ENCODE data around the gene ZSCAN20.

DNA sequence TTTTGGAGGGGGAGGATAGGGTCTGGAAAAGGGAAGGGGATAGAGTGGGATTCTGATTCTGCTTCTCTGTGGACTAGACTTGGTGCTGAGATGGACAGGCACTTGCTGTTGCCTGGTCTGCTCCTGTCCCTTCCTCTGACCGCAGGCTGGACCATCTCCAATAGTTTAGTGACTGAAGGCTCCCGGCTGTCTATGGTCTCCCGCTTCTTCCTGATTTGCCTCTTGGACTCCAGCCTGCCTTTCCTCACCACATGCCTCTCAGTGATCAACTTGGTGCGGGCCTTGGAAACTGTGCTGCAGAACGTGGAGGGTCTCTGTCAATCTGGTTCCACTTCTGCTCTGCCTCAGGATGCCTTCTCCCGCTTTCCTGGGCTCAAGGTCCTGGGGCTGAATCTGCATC is 6.3 kb upstream of the ZSCAN20 start:
- no peak for TF ChIP-seq ESRRG (CRISPR knock-in tag; IDR thresholded peaks at IDR 0.05)
- no peak for TF ChIP-seq BACH2 (CRISPR knock-in tag; IDR thresholded peaks at IDR 0.05; ENCODE audit: borderline replicate concordance)
- TF ChIP-seq ZFP30 (CRISPR knock-in tag; IDR thresholded peaks at IDR 0.05) = no peak
- no peak for TF ChIP-seq PATZ1 (CRISPR knock-in tag; IDR thresholded peaks at IDR 0.05; ENCODE audit: borderline replicate concordance)
- TF ChIP-seq ZNF8 (CRISPR knock-in tag; IDR thresholded peaks at IDR 0.05) = no peak
- TF ChIP-seq CSDC2 (CRISPR knock-in tag; IDR thresholded peaks at IDR 0.05) = no peak
- TF ChIP-seq, protein P1, sequence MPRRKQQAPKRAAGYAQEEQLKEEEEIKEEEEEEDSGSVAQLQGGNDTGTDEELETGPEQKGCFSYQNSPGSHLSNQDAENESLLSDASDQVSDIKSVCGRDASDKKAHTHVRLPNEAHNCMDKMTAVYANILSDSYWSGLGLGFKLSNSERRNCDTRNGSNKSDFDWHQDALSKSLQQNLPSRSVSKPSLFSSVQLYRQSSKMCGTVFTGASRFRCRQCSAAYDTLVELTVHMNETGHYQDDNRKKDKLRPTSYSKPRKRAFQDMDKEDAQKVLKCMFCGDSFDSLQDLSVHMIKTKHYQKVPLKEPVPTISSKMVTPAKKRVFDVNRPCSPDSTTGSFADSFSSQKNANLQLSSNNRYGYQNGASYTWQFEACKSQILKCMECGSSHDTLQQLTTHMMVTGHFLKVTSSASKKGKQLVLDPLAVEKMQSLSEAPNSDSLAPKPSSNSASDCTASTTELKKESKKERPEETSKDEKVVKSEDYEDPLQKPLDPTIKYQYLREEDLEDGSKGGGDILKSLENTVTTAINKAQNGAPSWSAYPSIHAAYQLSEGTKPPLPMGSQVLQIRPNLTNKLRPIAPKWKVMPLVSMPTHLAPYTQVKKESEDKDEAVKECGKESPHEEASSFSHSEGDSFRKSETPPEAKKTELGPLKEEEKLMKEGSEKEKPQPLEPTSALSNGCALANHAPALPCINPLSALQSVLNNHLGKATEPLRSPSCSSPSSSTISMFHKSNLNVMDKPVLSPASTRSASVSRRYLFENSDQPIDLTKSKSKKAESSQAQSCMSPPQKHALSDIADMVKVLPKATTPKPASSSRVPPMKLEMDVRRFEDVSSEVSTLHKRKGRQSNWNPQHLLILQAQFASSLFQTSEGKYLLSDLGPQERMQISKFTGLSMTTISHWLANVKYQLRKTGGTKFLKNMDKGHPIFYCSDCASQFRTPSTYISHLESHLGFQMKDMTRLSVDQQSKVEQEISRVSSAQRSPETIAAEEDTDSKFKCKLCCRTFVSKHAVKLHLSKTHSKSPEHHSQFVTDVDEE (CRISPR knock-in tag; IDR thresholded peaks at IDR 0.05) = no peak
- TF ChIP-seq OSR1 (CRISPR knock-in tag; IDR thresholded peaks at IDR 0.05) = no peak
- TF ChIP-seq GLIS3 (CRISPR knock-in tag; IDR thresholded peaks at IDR 0.05) = no peak

Measured in SK-N-SH treated with all-trans-retinoic acid at 6 μM for 48 hours (cell line).